H9 (cell line): ENCODE data around the gene PHACTR1. TPM values are rescaled to one million over a fixed set of nuclear protein-coding genes. Genes with fewer than 3 reads are reported as not detected.

ENCODE experiments used
- DNase-seq: peaks from one replicate; pipeline ENCODE4 v3.0.0-alpha.2; 2017
- H2AFZ ChIP-seq: one replicate; pipeline ENCODE4 v1.6.1; 2013; ENCODE audit warnings: mild to moderate bottlenecking, low read length, control low read depth, moderate library complexity
- H2AK5ac ChIP-seq: 2 replicates; pipeline ENCODE4 v1.6.1; 2013; ENCODE audit warnings: low read length, control low read depth, mixed read lengths; ENCODE audit not compliant: insufficient read length
- H2BK120ac ChIP-seq: one replicate; pipeline ENCODE4 v1.6.1; 2013; ENCODE audit warnings: low read depth, mild to moderate bottlenecking, low read length, control low read depth, inconsistent platforms; ENCODE audit not compliant: poor library complexity, severe bottlenecking
- H2BK12ac ChIP-seq: 2 replicates; pipeline ENCODE4 v1.6.1; 2013; ENCODE audit warnings: low read length, control low read depth, mixed read lengths, low read depth; ENCODE audit not compliant: insufficient read length
- H2BK15ac ChIP-seq: 2 replicates; pipeline ENCODE4 v1.6.1; 2013; ENCODE audit warnings: low read depth, low read length, control low read depth
- H2BK20ac ChIP-seq: one replicate; pipeline ENCODE4 v1.6.1; 2013; ENCODE audit warnings: low read depth, mild to moderate bottlenecking, low read length, control low read depth, inconsistent platforms; ENCODE audit not compliant: poor library complexity, severe bottlenecking
- H2BK5ac ChIP-seq: 2 replicates; pipeline ENCODE4 v1.6.1; 2013; ENCODE audit warnings: low read length, control low read depth, mixed read lengths; ENCODE audit not compliant: insufficient read length
- H3K14ac ChIP-seq: 2 replicates; pipeline ENCODE4 v1.6.1; 2013; ENCODE audit warnings: low read length, control low read depth; ENCODE audit not compliant: insufficient read depth
- H3K18ac ChIP-seq: 2 replicates; pipeline ENCODE4 v1.6.1; 2013; ENCODE audit warnings: low read depth, mild to moderate bottlenecking, mixed read lengths, low read length, control low read depth; ENCODE audit not compliant: insufficient read length
- H3K23ac ChIP-seq: 2 replicates; pipeline ENCODE4 v1.6.1; 2013; ENCODE audit warnings: low read length, control low read depth, mixed read lengths, low read depth; ENCODE audit not compliant: insufficient read length
- H3K23me2 ChIP-seq: 2 replicates; pipeline ENCODE4 v1.6.1; 2013; ENCODE audit warnings: low read depth, mild to moderate bottlenecking, mixed read lengths, low read length, control low read depth; ENCODE audit not compliant: insufficient read length, poor library complexity, severe bottlenecking
- H3K27ac ChIP-seq: 2 replicates; pipeline ENCODE4 v1.5.1; 2013; ENCODE audit warnings: low read length, control low read depth, mixed read lengths, low read depth; ENCODE audit not compliant: insufficient read length
- H3K27me3 ChIP-seq: 2 replicates; pipeline ENCODE4 v1.6.1; 2013; ENCODE audit warnings: low read length, control low read depth, inconsistent platforms; ENCODE audit not compliant: insufficient read depth
- H3K4ac ChIP-seq: 2 replicates; pipeline ENCODE4 v1.6.1; 2013; ENCODE audit warnings: low read depth, mild to moderate bottlenecking, control low read depth, inconsistent platforms, low read length, moderate library complexity
- H3K4me1 ChIP-seq: 2 replicates; pipeline ENCODE4 v1.6.1; 2013; ENCODE audit warnings: low read length, control low read depth, inconsistent platforms; ENCODE audit not compliant: insufficient read depth
- H3K4me2 ChIP-seq: 2 replicates; pipeline ENCODE4 v1.6.1; 2013; ENCODE audit warnings: low read length, control low read depth, mixed read lengths; ENCODE audit not compliant: insufficient read length, insufficient read depth
- H3K56ac ChIP-seq: 2 replicates; pipeline ENCODE4 v1.6.1; 2013; ENCODE audit warnings: low read depth, mild to moderate bottlenecking, mixed read lengths, low read length, control low read depth; ENCODE audit not compliant: insufficient read length
- H3K79me1 ChIP-seq: 2 replicates; pipeline ENCODE4 v1.6.1; 2013; ENCODE audit warnings: low read depth, mild to moderate bottlenecking, moderate library complexity, low read length, control low read depth, inconsistent platforms; ENCODE audit not compliant: insufficient read depth, poor library complexity, severe bottlenecking
- H3K79me2 ChIP-seq: 2 replicates; pipeline ENCODE4 v1.6.1; 2013; ENCODE audit warnings: low read length, control low read depth, inconsistent platforms; ENCODE audit not compliant: insufficient read depth
- H3K9ac ChIP-seq: 2 replicates; pipeline ENCODE4 v1.6.1; 2013; ENCODE audit warnings: low read length, control low read depth, mixed read lengths; ENCODE audit not compliant: insufficient read length; ENCODE audit errors: extremely low read depth
- H3K9me3 ChIP-seq: one replicate; pipeline ENCODE4 v1.6.1; 2013; ENCODE audit warnings: low read depth, low read length, inconsistent platforms; ENCODE audit not compliant: control insufficient read depth
- H3T11ph ChIP-seq: one replicate; pipeline ENCODE4 v1.6.1; 2013; ENCODE audit warnings: mild to moderate bottlenecking, low read length, control low read depth, inconsistent platforms
- H4K20me1 ChIP-seq: one replicate; pipeline ENCODE4 v1.6.1; 2013; ENCODE audit not compliant: control insufficient read depth, insufficient read length, insufficient read depth
- H4K5ac ChIP-seq: 2 replicates; pipeline ENCODE4 v1.6.1; 2013; ENCODE audit warnings: low read depth, mild to moderate bottlenecking, mixed read lengths, low read length, control low read depth; ENCODE audit not compliant: insufficient read length
- H4K8ac ChIP-seq: replicated peaks from 2 replicates; pipeline ENCODE4 v1.6.1; 2013; ENCODE audit warnings: low read length, control low read depth, mixed read lengths, low read depth; ENCODE audit not compliant: insufficient read length
- H4K91ac ChIP-seq: 2 replicates; pipeline ENCODE4 v1.6.1; 2013; ENCODE audit warnings: low read depth, mild to moderate bottlenecking, moderate library complexity, mixed read lengths, low read length, control low read depth; ENCODE audit not compliant: insufficient read length
- H3K27ac Mint-ChIP-seq, 3 experiments: 2 replicates in 2 of 3; 3 replicates in 1 of 3; pipeline ENCODE4 v1.8.0; 2020 to 2021; ENCODE audit warnings: mixed read lengths in 3 of 3, mild to moderate bottlenecking in 1 of 3, moderate library complexity in 1 of 3
- H3K27me3 Mint-ChIP-seq: 2 replicates; pipeline ENCODE4 v1.8.0; 2021; ENCODE audit warnings: low read depth, mild to moderate bottlenecking, moderate library complexity, mixed read lengths
- H3K36me3 Mint-ChIP-seq, 3 experiments: 2 replicates in 2 of 3; 3 replicates in 1 of 3; pipeline ENCODE4 v1.8.0; 2020 to 2021; ENCODE audit warnings: low read depth in 3 of 3, mixed read lengths in 3 of 3; ENCODE audit not compliant: insufficient read depth in 1 of 3
- H3K4me1 Mint-ChIP-seq, 2 experiments: 2 replicates each; pipeline ENCODE4 v1.8.0; 2020; ENCODE audit warnings: mixed read lengths in 2 of 2
- H3K4me3 Mint-ChIP-seq, 2 experiments: 2 replicates in 1 of 2; 3 replicates in 1 of 2; pipeline ENCODE4 v1.8.0; 2020 to 2021; ENCODE audit warnings: mild to moderate bottlenecking in 2 of 2, mixed read lengths in 2 of 2, moderate library complexity in 1 of 2
- H3K9me3 Mint-ChIP-seq, 2 experiments: 2 replicates in 1 of 2; 3 replicates in 1 of 2; pipeline ENCODE4 v1.8.0; 2020; ENCODE audit warnings: mild to moderate bottlenecking in 2 of 2, mixed read lengths in 2 of 2, moderate library complexity in 1 of 2
- WGBS: extraction: QIAGEN DNeasy Blood & Tissue Kit; methylation state at CpG from one replicate; pipeline ENCODE4 v1.1.7; 2013; ENCODE audit warnings: missing lambda C conversion rate, low lambda C conversion rate, mixed read lengths; ENCODE audit not compliant: insufficient read length; ENCODE audit errors: extremely low coverage; 5-methylcytosine and 5-hydroxymethylcytosine counted together
- total RNA-seq: library from RNA; stranded (reverse); gene quantifications from 2 replicates; pipeline ENCODE4 v1.2.1, GENCODE V29; 2021
- TF ChIP-seq, protein P1 (sequence below): fragments of 200-600 bp; sonication (generic); conservative IDR thresholded peaks from 3 replicates; pipeline ENCODE4 v1.8.0; 2021; ENCODE audit warnings: antibody characterized with exemption, mild to moderate bottlenecking

Gene PHACTR1
- total RNA-seq, 1 experiment from 2014 or later, result 15.9 TPM

DNA sequence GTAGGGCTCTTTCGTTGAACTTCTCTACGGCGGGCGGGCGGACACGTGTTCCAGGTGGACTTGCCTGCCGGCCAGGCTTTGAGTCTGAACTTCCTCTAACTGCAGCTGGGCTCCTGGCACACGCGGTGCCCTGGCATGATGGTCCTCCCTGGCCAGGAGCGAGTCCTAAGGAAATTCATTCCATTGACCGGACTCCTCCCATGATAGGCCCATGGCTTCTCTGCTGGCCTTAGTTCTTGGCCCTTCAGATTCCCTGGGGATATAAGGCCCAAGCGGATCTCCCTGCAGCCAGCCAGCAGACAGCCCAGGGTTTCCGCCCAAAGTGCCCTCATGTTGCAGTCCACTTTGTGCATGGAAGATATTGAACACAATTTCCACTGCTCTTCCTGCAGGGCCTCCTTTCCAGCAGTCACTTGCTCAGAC lies 572.4 kb downstream of the PHACTR1 start:
- H2AK5ac ChIP-seq, result no peak overlapping the region
- no peaks in the 10 kb centered on the region for H4K20me1 ChIP-seq
- H3T11ph ChIP-seq, result no peak overlapping the region
- no peak overlapping the region for H2BK15ac ChIP-seq
- no peak overlapping the region for H3K56ac ChIP-seq
- no peak overlapping the region for H4K5ac ChIP-seq
- no peaks in the 10 kb centered on the region for H3K27me3 Mint-ChIP-seq
- no peak overlapping the region for H2BK20ac ChIP-seq
- no peak overlapping the region for H3K4ac ChIP-seq
- H3K9me3 ChIP-seq, result peaks cover 16% of the 10 kb centered on the region
- no peak overlapping the region for H2BK120ac ChIP-seq
- no peak overlapping the region for H3K4me3 Mint-ChIP-seq
- H3K27ac ChIP-seq, result no peak overlapping the region
- no peak overlapping the region for H2AFZ ChIP-seq
- H3K79me1 ChIP-seq, result no peaks in the 10 kb centered on the region
- H3K36me3 Mint-ChIP-seq, result peaks cover 53 to 76% (median 72%) of the 10 kb centered on the region in 3 experiments
- DNase-seq, result peak; percentile 16
- H3K4me1 ChIP-seq, result no peaks in the 10 kb centered on the region
- no peaks in the 10 kb centered on the region for H3K4me1 Mint-ChIP-seq
- no peak overlapping the region for H3K9ac ChIP-seq
- WGBS, result no CpG with 5 or more reads among the region's 13 CpGs
- H4K8ac ChIP-seq, result no peak overlapping the region
- H3K23ac ChIP-seq, result no peak overlapping the region
- no peak overlapping the region for H3K18ac ChIP-seq
- no peak overlapping the region; a peak in 1 of 7 replicates for H3K27ac Mint-ChIP-seq
- H3K9me3 Mint-ChIP-seq, result peaks cover 23 to 31% of the 10 kb centered on the region in 2 experiments
- H3K23me2 ChIP-seq, result no peaks in the 10 kb centered on the region
- H2BK5ac ChIP-seq, result no peak overlapping the region
- TF ChIP-seq, protein P1, sequence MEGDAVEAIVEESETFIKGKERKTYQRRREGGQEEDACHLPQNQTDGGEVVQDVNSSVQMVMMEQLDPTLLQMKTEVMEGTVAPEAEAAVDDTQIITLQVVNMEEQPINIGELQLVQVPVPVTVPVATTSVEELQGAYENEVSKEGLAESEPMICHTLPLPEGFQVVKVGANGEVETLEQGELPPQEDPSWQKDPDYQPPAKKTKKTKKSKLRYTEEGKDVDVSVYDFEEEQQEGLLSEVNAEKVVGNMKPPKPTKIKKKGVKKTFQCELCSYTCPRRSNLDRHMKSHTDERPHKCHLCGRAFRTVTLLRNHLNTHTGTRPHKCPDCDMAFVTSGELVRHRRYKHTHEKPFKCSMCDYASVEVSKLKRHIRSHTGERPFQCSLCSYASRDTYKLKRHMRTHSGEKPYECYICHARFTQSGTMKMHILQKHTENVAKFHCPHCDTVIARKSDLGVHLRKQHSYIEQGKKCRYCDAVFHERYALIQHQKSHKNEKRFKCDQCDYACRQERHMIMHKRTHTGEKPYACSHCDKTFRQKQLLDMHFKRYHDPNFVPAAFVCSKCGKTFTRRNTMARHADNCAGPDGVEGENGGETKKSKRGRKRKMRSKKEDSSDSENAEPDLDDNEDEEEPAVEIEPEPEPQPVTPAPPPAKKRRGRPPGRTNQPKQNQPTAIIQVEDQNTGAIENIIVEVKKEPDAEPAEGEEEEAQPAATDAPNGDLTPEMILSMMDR, result no peak
- H4K91ac ChIP-seq, result no peak overlapping the region
- H3K27me3 ChIP-seq, result no peaks in the 10 kb centered on the region
- H3K4me2 ChIP-seq, result no peak overlapping the region
- H3K14ac ChIP-seq, result no peak overlapping the region; the same call in 1 of the 2 replicates
- no peak overlapping the region for H2BK12ac ChIP-seq
- H3K79me2 ChIP-seq, result no peaks in the 10 kb centered on the region
